ENCODE data around the gene TRAF7.
A peak's percentile ranks its signal among the peaks of the same experiment; 100 is the strongest.

TRAF7 gene

GRCh38 chr16:2216330-2216729 is 60.7 kb downstream of the TRAF7 start:
- no peak for DNase-seq (ENCODE audit: low read depth in 2 of 2)

DNA sequence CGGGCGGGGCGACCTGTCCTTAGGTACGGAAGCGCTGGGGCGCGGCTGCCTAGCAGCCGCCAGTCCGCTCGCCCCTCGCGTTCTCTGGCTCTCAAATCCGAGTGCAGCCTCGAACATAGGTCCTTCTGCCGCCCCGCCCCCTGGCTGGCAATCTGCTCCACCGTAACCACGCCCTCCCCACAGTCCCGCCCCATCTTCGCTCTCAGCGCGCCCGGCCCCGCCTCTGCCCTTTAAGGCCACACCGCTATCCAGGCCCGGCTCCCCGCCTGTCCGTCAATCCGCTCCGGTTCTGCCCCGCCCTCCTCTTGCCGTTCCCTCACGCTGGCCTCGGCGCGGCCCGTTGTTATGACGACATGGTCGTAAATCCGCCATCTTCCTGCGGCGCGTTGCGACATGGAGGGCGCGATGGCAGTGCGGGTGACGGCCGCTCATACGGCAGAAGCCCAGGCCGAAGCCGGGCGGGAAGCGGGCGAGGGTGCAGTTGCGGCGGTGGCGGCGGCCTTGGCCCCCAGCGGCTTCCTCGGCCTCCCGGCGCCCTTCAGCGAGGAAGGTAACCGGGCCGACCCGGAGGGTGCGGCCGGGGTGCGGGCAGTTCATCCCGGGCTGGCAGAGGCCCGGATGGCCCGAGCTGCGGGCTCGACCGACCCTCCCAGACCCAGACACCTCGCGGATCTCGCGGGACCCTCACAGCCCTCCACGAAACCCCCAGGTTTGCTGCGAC is 67.8 kb downstream of the TRAF7 start, which contains the start of gene E4F1:
Gene E4F1 (plus strand): TSS at position 371 of the 721 bp plus-strand sequence. CDS start 23 bp downstream, at position 394.
- DNase-seq (ENCODE audit: low read depth in 2 of 2) = peak; percentile 97 to 98

DNA sequence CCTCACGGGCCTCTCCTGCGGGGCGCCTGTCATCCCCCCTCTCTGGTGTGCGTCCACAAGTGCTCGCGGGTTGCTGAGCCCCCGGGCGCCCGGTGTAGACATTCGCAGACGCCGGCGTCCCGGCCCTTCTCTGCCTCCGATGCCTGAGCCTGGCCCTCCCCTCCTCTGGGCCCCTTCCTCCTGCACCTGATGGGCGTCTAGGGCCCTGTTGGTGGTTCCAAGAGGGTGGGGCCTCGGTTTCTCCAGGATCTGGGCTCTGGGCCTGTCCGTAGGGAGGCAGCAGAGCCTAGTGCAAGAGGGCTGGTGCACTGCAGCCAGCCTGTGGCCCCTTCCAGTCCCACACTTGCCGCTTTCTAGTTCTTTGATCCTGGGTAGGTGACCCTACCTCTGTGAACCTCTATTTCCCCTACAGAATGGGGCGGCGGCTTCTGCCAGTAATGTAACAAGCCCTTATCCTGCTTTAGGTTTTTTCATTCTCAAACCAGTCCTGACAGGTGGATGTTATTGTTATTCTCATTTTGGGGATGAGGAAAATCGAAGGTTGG is 68.4 kb downstream of the TRAF7 start:
- no peak for DNase-seq (ENCODE audit: low read depth in 2 of 2)

GRCh38 chr16:2226245-2226793 is 70.7 kb downstream of the TRAF7 start:
- no peak for DNase-seq (ENCODE audit: low read depth in 2 of 2)

- DNase-seq (ENCODE audit: low read depth in 2 of 2) = no peak
Measured at GRCh38 chr16:2226918-2227317, 71.3 kb downstream of the TRAF7 start.

Data from fibroblast of skin of left quadriceps (primary cell).